Neural cell (in vitro differentiated cells): ENCODE results near the gene BTBD16. TPM values are rescaled to one million over a fixed set of nuclear protein-coding genes. Genes with fewer than 3 reads are reported as not detected.

ENCODE experiments used
- H2AFZ ChIP-seq: fragments of 200-600, 300-800 bp; sonication (generic), shearing (Covaris generic); 2 replicates; pipeline ENCODE4 v1.6.0; 2014; ENCODE audit warnings: low read depth, mild to moderate bottlenecking, antibody characterized with exemption, low read length, moderate library complexity
- H3F3A ChIP-seq: fragments of 200-600 bp; shearing (Covaris generic); 2 replicates; pipeline ENCODE4 v1.6.1; 2016; ENCODE audit warnings: mild to moderate bottlenecking, moderate library complexity, mixed read lengths, antibody characterized with exemption, low read length; ENCODE audit not compliant: insufficient read depth, poor library complexity, severe bottlenecking
- H3K27ac ChIP-seq: fragments of 200-600, 300-800 bp; sonication (generic), shearing (Covaris generic); 2 replicates; pipeline ENCODE4 v1.5.1; 2014; ENCODE audit warnings: mild to moderate bottlenecking, low read length, moderate library complexity
- H3K27me3 ChIP-seq: fragments of 300-800, 200-600 bp; sonication (generic), shearing (Covaris generic); 2 replicates; pipeline ENCODE4 v1.6.0; 2014; ENCODE audit warnings: mild to moderate bottlenecking, low read depth, low read length, moderate library complexity; ENCODE audit not compliant: insufficient read depth
- H3K36me3 ChIP-seq: fragments of 300-800, 200-600 bp; sonication (generic), shearing (Covaris generic); 2 replicates; pipeline ENCODE4 v1.5.1; 2014; ENCODE audit warnings: mild to moderate bottlenecking, antibody characterized with exemption, low read length, moderate library complexity; ENCODE audit not compliant: insufficient read depth
- H3K4me2 ChIP-seq: fragments of 300-800, 200-600 bp; sonication (generic), shearing (Covaris generic); 2 replicates; pipeline ENCODE4 v1.6.0; 2014; ENCODE audit warnings: mild to moderate bottlenecking, low read length
- H3K4me3 ChIP-seq: fragments of 300-800, 200-600 bp; sonication (generic), shearing (Covaris generic); 2 replicates; pipeline ENCODE4 v1.5.1; 2014; ENCODE audit warnings: mild to moderate bottlenecking, low read length, moderate library complexity
- H3K79me2 ChIP-seq: fragments of 200-600 bp; shearing (Covaris generic); replicated peaks from 2 replicates; pipeline ENCODE4 v1.6.0; 2014; ENCODE audit warnings: mild to moderate bottlenecking, low read length, moderate library complexity; ENCODE audit not compliant: insufficient read depth
- H3K9ac ChIP-seq: fragments of 300-800, 200-600 bp; sonication (generic), shearing (Covaris generic); 2 replicates; pipeline ENCODE4 v1.6.1; 2016; ENCODE audit warnings: mild to moderate bottlenecking, low read length, mixed read lengths
- H3K9me2 ChIP-seq: fragments of 200-600 bp; shearing (Covaris generic); 2 replicates; pipeline ENCODE4 v1.6.1; 2016; ENCODE audit warnings: mild to moderate bottlenecking, low read length, mixed read lengths; ENCODE audit not compliant: insufficient read depth
- H3K9me3 ChIP-seq: fragments of 200-600, 300-800 bp; sonication (generic), shearing (Covaris generic); 2 replicates; pipeline ENCODE4 v1.6.1; 2016; ENCODE audit warnings: mild to moderate bottlenecking, mixed run types, low read length, moderate library complexity, mixed read lengths
- H4K20me1 ChIP-seq: fragments of 200-600 bp; shearing (Covaris generic); 2 replicates; pipeline ENCODE4 v1.6.1; 2016; ENCODE audit warnings: mild to moderate bottlenecking, mixed run types; ENCODE audit not compliant: insufficient read depth
- CTCF ChIP-seq: fragments of 450-650 bp; IDR thresholded peaks from 2 replicates; pipeline ENCODE4 v1.5.1; 2014; ENCODE audit warnings: antibody characterized with exemption, mild to moderate bottlenecking, moderate library complexity; ENCODE audit not compliant: poor library complexity, severe bottlenecking
- EP300 ChIP-seq: fragments of 450-650 bp; conservative IDR thresholded peaks from 2 replicates; pipeline ENCODE4 v1.6.1; 2014; ENCODE audit warnings: antibody characterized with exemption, mild to moderate bottlenecking, moderate library complexity; ENCODE audit not compliant: poor library complexity, severe bottlenecking
- EZH2 ChIP-seq: fragments of 200-600, 300-800 bp; shearing (Covaris generic), sonication (generic); IDR thresholded peaks from 2 replicates; pipeline ENCODE4 v1.6.1; 2014; ENCODE audit warnings: antibody characterized with exemption, low read length, borderline replicate concordance, mild to moderate bottlenecking; ENCODE audit not compliant: insufficient read depth, poor library complexity, severe bottlenecking
- MXI1 ChIP-seq: fragments of 450-650 bp; conservative IDR thresholded peaks from 2 replicates; pipeline ENCODE4 v1.6.1; 2014; ENCODE audit warnings: antibody characterized with exemption, mild to moderate bottlenecking; ENCODE audit not compliant: poor library complexity, severe bottlenecking
- POLR2AphosphoS5 ChIP-seq: IDR thresholded peaks from 2 replicates; pipeline ENCODE4 v1.6.1; 2012
- RAD21 ChIP-seq: fragments of 450-650 bp; conservative IDR thresholded peaks from 2 replicates; pipeline ENCODE4 v1.6.1; 2014; ENCODE audit warnings: antibody characterized with exemption, mild to moderate bottlenecking, moderate library complexity
- SMC3 ChIP-seq: fragments of 450-650 bp; conservative IDR thresholded peaks from 2 replicates; pipeline ENCODE4 v1.6.1; 2014; ENCODE audit warnings: antibody characterized with exemption, mild to moderate bottlenecking, moderate library complexity; ENCODE audit not compliant: poor library complexity
- TAF1 ChIP-seq: IDR thresholded peaks from 2 replicates; pipeline ENCODE4 v1.6.1; 2012; ENCODE audit warnings: low read depth
- polyA plus RNA-seq: library from polyadenylated mRNA; depleted of rRNA; stranded (reverse); fragments of >200 nt; gene quantifications from 2 replicates; pipeline ENCODE4 v1.2.3, GENCODE V29; 2014
- TF ChIP-seq, protein P1 (sequence below): IDR thresholded peaks from 2 replicates; pipeline ENCODE4 v1.6.1; 2012; ENCODE audit warnings: borderline replicate concordance

Gene BTBD16
- polyA plus RNA-seq, 1 donor from 2014 or later = not detected

DNA sequence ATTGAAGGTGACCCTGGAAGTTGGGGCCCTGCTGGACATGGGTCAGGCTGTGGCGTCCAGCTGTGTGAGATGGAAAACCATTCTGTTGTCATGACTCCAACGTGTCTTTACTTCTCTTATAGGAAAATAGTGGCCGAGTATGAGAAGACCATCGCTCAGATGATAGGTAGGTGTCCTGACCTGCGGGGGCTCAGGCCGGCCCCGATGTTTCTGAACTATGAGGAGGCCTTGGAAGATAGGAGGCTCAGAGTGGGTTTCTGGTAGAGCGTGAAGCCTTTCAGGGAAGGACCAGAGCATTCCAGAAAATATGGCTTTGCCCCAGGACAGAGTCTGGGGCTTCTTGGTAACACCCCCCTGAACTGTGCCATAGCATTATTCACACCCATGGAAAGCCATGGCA, 29.3 kb upstream of the BTBD16 start:
- Histone ChIP-seq H3K27me3 (no peaks in the 10 kb centered on the region), H3F3A (no peaks in the 10 kb centered on the region), H2AFZ (no peak overlapping the region), H3K36me3 (peaks cover 5% of the 10 kb centered on the region), H3K9ac (no peak overlapping the region), H3K27ac (no peak overlapping the region), H3K79me2 (no peaks in the 10 kb centered on the region), H3K4me3 (no peak overlapping the region), H3K9me2 (no peaks in the 10 kb centered on the region), H3K9me3 (no peaks in the 10 kb centered on the region), H4K20me1 (no peaks in the 10 kb centered on the region), H3K4me2 (no peak overlapping the region)
- TF ChIP-seq EP300 = no peak

DNA sequence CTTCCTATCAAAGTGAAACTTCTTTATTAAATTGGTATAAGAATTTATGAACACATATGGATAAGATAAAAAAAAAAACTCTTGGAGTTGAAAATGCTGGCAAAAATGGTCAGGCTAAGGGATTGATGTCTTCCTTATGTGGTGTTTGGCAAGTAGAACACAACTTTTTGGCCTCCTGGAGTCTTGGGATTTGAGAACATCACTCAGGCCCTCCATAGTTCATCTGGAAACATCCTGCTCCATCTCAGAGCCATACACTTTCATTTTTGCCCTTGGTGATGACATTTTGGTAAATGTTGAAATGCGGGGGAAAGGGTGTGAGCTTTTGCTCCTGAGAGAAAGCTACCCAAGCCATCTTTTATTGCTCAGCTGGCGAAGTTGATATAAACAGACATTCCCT, 27.5 kb upstream of the BTBD16 start:
- no peak overlapping the region for H3K4me3 ChIP-seq
- no peak overlapping the region for H3K4me2 ChIP-seq
- no peak for TF ChIP-seq EZH2
- no peaks in the 10 kb centered on the region for H3K9me2 ChIP-seq
- no peaks in the 10 kb centered on the region for H3K79me2 ChIP-seq
- H4K20me1 ChIP-seq = no peaks in the 10 kb centered on the region
- H3K9me3 ChIP-seq = no peaks in the 10 kb centered on the region
- H2AFZ ChIP-seq = no peak overlapping the region
- H3F3A ChIP-seq = no peaks in the 10 kb centered on the region
- H3K9ac ChIP-seq = no peak overlapping the region
- H3K36me3 ChIP-seq = peaks cover 5% of the 10 kb centered on the region
- H3K27me3 ChIP-seq = no peaks in the 10 kb centered on the region
- no peak overlapping the region for H3K27ac ChIP-seq

DNA sequence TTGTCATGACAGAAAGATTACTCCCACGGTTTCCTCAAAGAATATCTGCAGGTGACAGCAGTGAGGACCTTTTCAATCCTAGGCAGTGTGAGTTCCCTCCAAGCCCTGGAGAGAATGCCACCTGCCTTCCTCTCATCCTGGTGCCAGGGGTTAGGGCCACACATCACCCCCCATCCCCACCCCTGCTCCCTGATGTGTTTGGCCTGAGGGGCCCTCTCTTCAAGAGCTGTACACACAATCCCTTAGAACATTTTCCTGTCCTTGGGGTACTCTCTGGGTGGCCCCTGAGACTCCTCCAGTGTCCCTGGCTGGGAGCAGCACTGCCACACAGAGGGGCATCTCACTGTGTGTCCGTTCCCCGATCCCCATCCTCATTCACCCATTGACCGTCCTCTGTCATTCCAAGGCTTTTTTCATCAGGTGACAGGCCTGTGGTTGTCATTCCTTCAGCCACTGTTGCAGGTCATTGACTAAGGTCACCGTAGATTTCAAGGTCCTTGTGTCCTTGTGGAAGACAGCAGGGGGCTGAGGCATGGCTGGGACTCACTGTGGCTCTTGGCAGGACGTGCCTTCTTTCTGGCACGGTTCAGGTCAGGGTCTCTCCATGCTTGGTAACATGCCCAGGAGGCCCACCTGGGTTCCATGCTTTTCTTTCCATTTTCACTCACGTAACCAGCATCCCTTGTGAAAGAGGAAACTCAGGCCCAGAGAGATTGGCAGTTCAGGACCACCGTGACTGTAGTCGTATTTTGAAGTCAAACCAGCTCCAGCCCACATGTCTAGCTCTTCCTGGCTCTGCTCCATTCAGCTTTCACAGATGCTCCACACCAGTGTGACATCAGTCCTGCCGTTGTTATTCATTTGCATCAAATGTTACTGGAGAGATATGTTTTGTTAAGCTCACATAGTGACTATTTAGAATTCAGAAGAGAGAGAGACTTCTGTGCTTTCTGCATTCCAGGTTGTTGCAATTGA, 26.8 kb upstream of the BTBD16 start:
- no peak overlapping the region for H2AFZ ChIP-seq
- H3K4me3 ChIP-seq = no peak overlapping the region
- no peaks in the 10 kb centered on the region for H3K27me3 ChIP-seq
- no peak overlapping the region for H3K4me2 ChIP-seq
- TF ChIP-seq POLR2AphosphoS5 (no peak), EP300 (no peak), EZH2 (no peak), CTCF (no peak), SMC3 (no peak), MXI1 (no peak), RAD21 (no peak), TAF1 (no peak)
- TF ChIP-seq, protein P1, sequence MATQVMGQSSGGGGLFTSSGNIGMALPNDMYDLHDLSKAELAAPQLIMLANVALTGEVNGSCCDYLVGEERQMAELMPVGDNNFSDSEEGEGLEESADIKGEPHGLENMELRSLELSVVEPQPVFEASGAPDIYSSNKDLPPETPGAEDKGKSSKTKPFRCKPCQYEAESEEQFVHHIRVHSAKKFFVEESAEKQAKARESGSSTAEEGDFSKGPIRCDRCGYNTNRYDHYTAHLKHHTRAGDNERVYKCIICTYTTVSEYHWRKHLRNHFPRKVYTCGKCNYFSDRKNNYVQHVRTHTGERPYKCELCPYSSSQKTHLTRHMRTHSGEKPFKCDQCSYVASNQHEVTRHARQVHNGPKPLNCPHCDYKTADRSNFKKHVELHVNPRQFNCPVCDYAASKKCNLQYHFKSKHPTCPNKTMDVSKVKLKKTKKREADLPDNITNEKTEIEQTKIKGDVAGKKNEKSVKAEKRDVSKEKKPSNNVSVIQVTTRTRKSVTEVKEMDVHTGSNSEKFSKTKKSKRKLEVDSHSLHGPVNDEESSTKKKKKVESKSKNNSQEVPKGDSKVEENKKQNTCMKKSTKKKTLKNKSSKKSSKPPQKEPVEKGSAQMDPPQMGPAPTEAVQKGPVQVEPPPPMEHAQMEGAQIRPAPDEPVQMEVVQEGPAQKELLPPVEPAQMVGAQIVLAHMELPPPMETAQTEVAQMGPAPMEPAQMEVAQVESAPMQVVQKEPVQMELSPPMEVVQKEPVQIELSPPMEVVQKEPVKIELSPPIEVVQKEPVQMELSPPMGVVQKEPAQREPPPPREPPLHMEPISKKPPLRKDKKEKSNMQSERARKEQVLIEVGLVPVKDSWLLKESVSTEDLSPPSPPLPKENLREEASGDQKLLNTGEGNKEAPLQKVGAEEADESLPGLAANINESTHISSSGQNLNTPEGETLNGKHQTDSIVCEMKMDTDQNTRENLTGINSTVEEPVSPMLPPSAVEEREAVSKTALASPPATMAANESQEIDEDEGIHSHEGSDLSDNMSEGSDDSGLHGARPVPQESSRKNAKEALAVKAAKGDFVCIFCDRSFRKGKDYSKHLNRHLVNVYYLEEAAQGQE = no peak
- H3K9me2 ChIP-seq = no peaks in the 10 kb centered on the region
- H3K36me3 ChIP-seq = peaks cover 5% of the 10 kb centered on the region
- H3F3A ChIP-seq = no peaks in the 10 kb centered on the region
- no peaks in the 10 kb centered on the region for H3K9me3 ChIP-seq
- no peak overlapping the region for H3K27ac ChIP-seq
- no peaks in the 10 kb centered on the region for H4K20me1 ChIP-seq
- no peak overlapping the region for H3K9ac ChIP-seq
- H3K79me2 ChIP-seq = no peaks in the 10 kb centered on the region
